Measurements from ENCODE around the gene FAN1. TPM values are rescaled to one million over a fixed set of nuclear protein-coding genes. Genes with fewer than 3 reads are reported as not detected.
A peak's percentile ranks its signal among the peaks of the same experiment; 100 is the strongest.

The FAN1 gene
- total and polyA plus RNA-seq, 2 of the 13 experiments (the other 11 are each of a cell fraction or from before 2014, with no cell fraction given), result 10.8 to 20.1 TPM

DNA sequence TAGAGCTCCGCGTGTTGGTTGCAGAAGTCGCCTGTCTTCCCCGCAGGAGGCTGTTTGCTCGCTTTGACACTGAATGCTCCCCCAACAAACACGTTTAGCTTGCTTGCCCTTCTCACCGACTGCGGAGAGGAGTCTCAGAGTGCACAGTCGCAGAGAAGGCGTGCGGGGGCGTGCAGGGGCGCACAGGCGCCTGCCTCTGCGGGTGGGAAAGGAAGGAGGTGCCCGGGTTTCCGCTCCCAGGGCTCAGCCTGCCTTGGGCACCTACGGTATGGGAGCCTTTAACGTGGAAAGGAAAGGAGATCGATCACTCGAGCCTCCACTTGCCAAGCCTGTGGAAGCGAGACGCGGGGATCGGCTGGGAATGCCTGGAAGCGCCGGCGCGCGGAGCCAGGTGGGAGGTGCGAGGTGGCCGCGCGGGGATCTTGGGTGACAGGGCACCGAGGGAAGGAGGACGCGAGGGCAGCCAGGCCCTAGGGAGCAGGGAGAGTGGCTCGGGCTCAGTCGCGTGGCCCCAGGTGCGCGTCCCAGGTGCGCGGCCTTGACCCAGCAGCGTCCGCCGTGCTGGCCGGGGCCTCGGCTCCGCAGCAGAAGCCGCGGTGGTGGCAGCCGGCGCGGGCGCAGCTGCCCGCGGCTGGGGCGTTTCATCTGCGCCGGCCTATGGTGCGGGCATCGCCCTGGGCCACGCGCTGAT, at the start of gene FAN1 (continued):
- TF ChIP-seq, protein P1, sequence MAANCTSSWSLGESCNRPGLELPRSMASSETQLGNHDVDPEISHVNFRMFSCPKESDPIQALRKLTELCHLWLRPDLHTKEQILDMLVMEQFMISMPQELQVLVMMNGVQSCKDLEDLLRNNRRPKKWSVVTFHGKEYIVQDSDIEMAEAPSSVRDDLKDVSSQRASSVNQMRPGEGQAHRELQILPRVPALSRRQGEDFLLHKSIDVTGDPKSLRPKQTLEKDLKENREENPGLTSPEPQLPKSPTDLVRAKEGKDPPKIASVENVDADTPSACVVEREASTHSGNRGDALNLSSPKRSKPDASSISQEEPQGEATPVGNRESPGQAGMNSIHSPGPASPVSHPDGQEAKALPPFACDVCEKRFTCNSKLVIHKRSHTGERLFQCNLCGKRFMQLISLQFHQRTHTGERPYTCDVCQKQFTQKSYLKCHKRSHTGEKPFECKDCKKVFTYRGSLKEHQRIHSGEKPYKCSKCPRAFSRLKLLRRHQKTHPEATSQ (CRISPR knock-in tag; IDR thresholded peaks at IDR 0.05; ENCODE audit: borderline replicate concordance), result no peak
- TF ChIP-seq, protein P2, sequence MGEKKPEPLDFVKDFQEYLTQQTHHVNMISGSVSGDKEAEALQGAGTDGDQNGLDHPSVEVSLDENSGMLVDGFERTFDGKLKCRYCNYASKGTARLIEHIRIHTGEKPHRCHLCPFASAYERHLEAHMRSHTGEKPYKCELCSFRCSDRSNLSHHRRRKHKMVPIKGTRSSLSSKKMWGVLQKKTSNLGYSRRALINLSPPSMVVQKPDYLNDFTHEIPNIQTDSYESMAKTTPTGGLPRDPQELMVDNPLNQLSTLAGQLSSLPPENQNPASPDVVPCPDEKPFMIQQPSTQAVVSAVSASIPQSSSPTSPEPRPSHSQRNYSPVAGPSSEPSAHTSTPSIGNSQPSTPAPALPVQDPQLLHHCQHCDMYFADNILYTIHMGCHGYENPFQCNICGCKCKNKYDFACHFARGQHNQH (CRISPR knock-in tag; IDR thresholded peaks at IDR 0.05), result peak; percentile 79
- TF ChIP-seq, protein P3, sequence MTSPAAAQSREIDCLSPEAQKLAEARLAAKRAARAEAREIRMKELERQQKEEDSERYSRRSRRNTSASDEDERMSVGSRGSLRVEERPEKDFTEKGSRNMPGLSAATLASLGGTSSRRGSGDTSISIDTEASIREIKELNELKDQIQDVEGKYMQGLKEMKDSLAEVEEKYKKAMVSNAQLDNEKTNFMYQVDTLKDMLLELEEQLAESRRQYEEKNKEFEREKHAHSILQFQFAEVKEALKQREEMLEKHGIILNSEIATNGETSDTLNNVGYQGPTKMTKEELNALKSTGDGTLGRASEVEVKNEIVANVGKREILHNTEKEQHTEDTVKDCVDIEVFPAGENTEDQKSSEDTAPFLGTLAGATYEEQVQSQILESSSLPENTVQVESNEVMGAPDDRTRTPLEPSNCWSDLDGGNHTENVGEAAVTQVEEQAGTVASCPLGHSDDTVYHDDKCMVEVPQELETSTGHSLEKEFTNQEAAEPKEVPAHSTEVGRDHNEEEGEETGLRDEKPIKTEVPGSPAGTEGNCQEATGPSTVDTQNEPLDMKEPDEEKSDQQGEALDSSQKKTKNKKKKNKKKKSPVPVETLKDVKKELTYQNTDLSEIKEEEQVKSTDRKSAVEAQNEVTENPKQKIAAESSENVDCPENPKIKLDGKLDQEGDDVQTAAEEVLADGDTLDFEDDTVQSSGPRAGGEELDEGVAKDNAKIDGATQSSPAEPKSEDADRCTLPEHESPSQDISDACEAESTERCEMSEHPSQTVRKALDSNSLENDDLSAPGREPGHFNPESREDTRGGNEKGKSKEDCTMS (CRISPR knock-in tag; conservative IDR thresholded peaks at IDR 0.05), result no peak
- no peak for TF ChIP-seq MBD4 (IDR thresholded peaks at IDR 0.05; ENCODE audit: borderline replicate concordance, low read length)
- TF ChIP-seq, protein P4, sequence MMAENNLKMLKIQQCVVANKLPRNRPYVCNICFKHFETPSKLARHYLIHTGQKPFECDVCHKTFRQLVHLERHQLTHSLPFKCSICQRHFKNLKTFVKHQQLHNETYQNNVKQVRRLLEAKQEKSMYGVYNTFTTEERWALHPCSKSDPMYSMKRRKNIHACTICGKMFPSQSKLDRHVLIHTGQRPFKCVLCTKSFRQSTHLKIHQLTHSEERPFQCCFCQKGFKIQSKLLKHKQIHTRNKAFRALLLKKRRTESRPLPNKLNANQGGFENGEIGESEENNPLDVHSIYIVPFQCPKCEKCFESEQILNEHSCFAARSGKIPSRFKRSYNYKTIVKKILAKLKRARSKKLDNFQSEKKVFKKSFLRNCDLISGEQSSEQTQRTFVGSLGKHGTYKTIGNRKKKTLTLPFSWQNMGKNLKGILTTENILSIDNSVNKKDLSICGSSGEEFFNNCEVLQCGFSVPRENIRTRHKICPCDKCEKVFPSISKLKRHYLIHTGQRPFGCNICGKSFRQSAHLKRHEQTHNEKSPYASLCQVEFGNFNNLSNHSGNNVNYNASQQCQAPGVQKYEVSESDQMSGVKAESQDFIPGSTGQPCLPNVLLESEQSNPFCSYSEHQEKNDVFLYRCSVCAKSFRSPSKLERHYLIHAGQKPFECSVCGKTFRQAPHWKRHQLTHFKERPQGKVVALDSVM (CRISPR knock-in tag; IDR thresholded peaks at IDR 0.05), result peak; percentile 76
- TF ChIP-seq PTBP1 (IDR thresholded peaks at IDR 0.05; ENCODE audit: low read depth, low read length, poor library complexity, severe bottlenecking), result no peak
- 0 out of 2 replicates have a peak, but pooled peaks have one; percentile 71 for TF ChIP-seq GTF3A (CRISPR knock-in tag; conservative IDR thresholded peaks at IDR 0.05)
- TF ChIP-seq DR1 (CRISPR knock-in tag; IDR thresholded peaks at IDR 0.05), result peak; percentile 73; the same call in 1 of the 2 replicates
- peak; percentile 97 for TF ChIP-seq ZNF343 (CRISPR knock-in tag; IDR thresholded peaks at IDR 0.05)
- TF ChIP-seq, protein P5, sequence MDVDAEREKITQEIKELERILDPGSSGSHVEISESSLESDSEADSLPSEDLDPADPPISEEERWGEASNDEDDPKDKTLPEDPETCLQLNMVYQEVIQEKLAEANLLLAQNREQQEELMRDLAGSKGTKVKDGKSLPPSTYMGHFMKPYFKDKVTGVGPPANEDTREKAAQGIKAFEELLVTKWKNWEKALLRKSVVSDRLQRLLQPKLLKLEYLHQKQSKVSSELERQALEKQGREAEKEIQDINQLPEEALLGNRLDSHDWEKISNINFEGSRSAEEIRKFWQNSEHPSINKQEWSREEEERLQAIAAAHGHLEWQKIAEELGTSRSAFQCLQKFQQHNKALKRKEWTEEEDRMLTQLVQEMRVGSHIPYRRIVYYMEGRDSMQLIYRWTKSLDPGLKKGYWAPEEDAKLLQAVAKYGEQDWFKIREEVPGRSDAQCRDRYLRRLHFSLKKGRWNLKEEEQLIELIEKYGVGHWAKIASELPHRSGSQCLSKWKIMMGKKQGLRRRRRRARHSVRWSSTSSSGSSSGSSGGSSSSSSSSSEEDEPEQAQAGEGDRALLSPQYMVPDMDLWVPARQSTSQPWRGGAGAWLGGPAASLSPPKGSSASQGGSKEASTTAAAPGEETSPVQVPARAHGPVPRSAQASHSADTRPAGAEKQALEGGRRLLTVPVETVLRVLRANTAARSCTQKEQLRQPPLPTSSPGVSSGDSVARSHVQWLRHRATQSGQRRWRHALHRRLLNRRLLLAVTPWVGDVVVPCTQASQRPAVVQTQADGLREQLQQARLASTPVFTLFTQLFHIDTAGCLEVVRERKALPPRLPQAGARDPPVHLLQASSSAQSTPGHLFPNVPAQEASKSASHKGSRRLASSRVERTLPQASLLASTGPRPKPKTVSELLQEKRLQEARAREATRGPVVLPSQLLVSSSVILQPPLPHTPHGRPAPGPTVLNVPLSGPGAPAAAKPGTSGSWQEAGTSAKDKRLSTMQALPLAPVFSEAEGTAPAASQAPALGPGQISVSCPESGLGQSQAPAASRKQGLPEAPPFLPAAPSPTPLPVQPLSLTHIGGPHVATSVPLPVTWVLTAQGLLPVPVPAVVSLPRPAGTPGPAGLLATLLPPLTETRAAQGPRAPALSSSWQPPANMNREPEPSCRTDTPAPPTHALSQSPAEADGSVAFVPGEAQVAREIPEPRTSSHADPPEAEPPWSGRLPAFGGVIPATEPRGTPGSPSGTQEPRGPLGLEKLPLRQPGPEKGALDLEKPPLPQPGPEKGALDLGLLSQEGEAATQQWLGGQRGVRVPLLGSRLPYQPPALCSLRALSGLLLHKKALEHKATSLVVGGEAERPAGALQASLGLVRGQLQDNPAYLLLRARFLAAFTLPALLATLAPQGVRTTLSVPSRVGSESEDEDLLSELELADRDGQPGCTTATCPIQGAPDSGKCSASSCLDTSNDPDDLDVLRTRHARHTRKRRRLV (CRISPR knock-in tag; IDR thresholded peaks at IDR 0.05), result peak; percentile 42; the same call in 1 of the 2 replicates
- no peak for TF ChIP-seq THYN1 (CRISPR knock-in tag; IDR thresholded peaks at IDR 0.05; ENCODE audit: borderline replicate concordance, low read depth)
- no peak for TF ChIP-seq NCOR1 (IDR thresholded peaks at IDR 0.05; ENCODE audit: borderline replicate concordance, low read length)
- no peak for TF ChIP-seq ARID2 (CRISPR knock-in tag; IDR thresholded peaks at IDR 0.05; ENCODE audit: borderline replicate concordance)
- peak; percentile 68 for TF ChIP-seq SP4 (CRISPR knock-in tag; IDR thresholded peaks at IDR 0.05)
- peak; percentile 94 for TF ChIP-seq ZNF883 (CRISPR knock-in tag; IDR thresholded peaks at IDR 0.05; ENCODE audit: not compliant biosample characterization)
- no peak for TF ChIP-seq ADNP (CRISPR knock-in tag; IDR thresholded peaks at IDR 0.05)
